SK-N-SH treated with all-trans-retinoic acid at 6 μM for 48 hours (cell line): ENCODE results near the gene TNFRSF9.

Source experiments
- CSDC2 ChIP-seq: fragments of 250-450 bp; sonication (Bioruptor Pico); IDR thresholded peaks from 2 replicates; pipeline ENCODE4 v1.5.0; 2020; ENCODE audit warnings: mild to moderate bottlenecking, moderate library complexity
- RARB ChIP-seq: fragments of 250-450 bp; sonication (Bioruptor Pico); IDR thresholded peaks from 2 replicates; pipeline ENCODE4 v1.8.0; 2021; ENCODE audit warnings: mild to moderate bottlenecking, moderate library complexity
- TCF4 ChIP-seq: fragments of 250-450 bp; sonication (Bioruptor Pico); IDR thresholded peaks from 2 replicates; pipeline ENCODE4 v1.8.0; 2021; ENCODE audit warnings: mild to moderate bottlenecking, moderate library complexity, borderline replicate concordance
- ZFP3 ChIP-seq: fragments of 250-450 bp; sonication (Bioruptor Pico); IDR thresholded peaks from 2 replicates; pipeline ENCODE4 v1.5.0; 2020; ENCODE audit warnings: mild to moderate bottlenecking, moderate library complexity
- ZFP30 ChIP-seq: fragments of 450-650 bp; formaldehyde crosslinking; IDR thresholded peaks from 2 replicates; pipeline ENCODE4 v1.5.0; 2022; ENCODE audit warnings: mild to moderate bottlenecking, moderate library complexity

GRCh38 chr1:7891804-7892203 is 48.8 kb downstream of the TNFRSF9 start:
- no peak for TF ChIP-seq RARB (CRISPR knock-in tag)
- TF ChIP-seq TCF4 (CRISPR knock-in tag), result no peak
- no peak for TF ChIP-seq CSDC2 (CRISPR knock-in tag)
- no peak for TF ChIP-seq ZFP30 (CRISPR knock-in tag)
- TF ChIP-seq ZFP3 (CRISPR knock-in tag), result no peak
